ENCODE data around the gene ASTN2.

Gene ASTN2

GRCh38 chr9:117413346-117414219 is 1.3 kb downstream of the ASTN2 start:
- peak; percentile 15 for DNase-seq (ENCODE audit: low spot score)

- DNase-seq (ENCODE audit: low spot score), result peak; percentile 9
These were observed 2.0 kb downstream of the ASTN2 start for GRCh38 chr9:117412841-117413240.

GRCh38 chr9:117412006-117412715 is 2.7 kb downstream of the ASTN2 start:
- DNase-seq (ENCODE audit: low spot score), result peak; percentile 4

- peak; percentile 43 for DNase-seq (ENCODE audit: low spot score)
These were observed 3.3 kb downstream of the ASTN2 start for GRCh38 chr9:117411547-117411946.

GRCh38 chr9:117409321-117409720 is 5.5 kb downstream of the ASTN2 start:
- DNase-seq (ENCODE audit: low spot score), result no peak

GRCh38 chr9:117407436-117408022 is 7.3 kb downstream of the ASTN2 start:
- DNase-seq (ENCODE audit: low spot score), result no peak

- no peak for DNase-seq (ENCODE audit: low spot score)
These were observed 8.7 kb downstream of the ASTN2 start for GRCh38 chr9:117405950-117406705.

GRCh38 chr9:117403848-117404247 is 11.0 kb downstream of the ASTN2 start:
- DNase-seq (ENCODE audit: low spot score), result no peak

GRCh38 chr9:117403403-117403811 is 11.4 kb downstream of the ASTN2 start:
- DNase-seq (ENCODE audit: low spot score), result no peak

- DNase-seq (ENCODE audit: low spot score), result no peak
These were observed 14.7 kb downstream of the ASTN2 start for GRCh38 chr9:117400171-117400570.

- no peak for DNase-seq (ENCODE audit: low spot score)
These were observed 19.7 kb downstream of the ASTN2 start for GRCh38 chr9:117395151-117395650.

GRCh38 chr9:117394655-117395054 is 20.2 kb downstream of the ASTN2 start:
- DNase-seq (ENCODE audit: low spot score), result no peak

- DNase-seq (ENCODE audit: low spot score), result no peak
These were observed 21.9 kb downstream of the ASTN2 start for GRCh38 chr9:117392992-117393391.

GRCh38 chr9:117387422-117387821 is 27.4 kb downstream of the ASTN2 start:
- DNase-seq (ENCODE audit: low spot score), result no peak

- DNase-seq (ENCODE audit: low spot score), result no peak
These were observed 35.5 kb downstream of the ASTN2 start for GRCh38 chr9:117379341-117379740.

GRCh38 chr9:117377046-117377445 is 37.8 kb downstream of the ASTN2 start:
- no peak for DNase-seq (ENCODE audit: low spot score)

GRCh38 chr9:117375956-117376355 is 38.9 kb downstream of the ASTN2 start:
- no peak for DNase-seq (ENCODE audit: low spot score)

- no peak for DNase-seq (ENCODE audit: low spot score)
These were observed 40.7 kb downstream of the ASTN2 start for GRCh38 chr9:117374076-117374725.

- DNase-seq (ENCODE audit: low spot score), result no peak
These were observed 46.1 kb downstream of the ASTN2 start for GRCh38 chr9:117368684-117369230.

- DNase-seq (ENCODE audit: low spot score), result no peak
These were observed 49.4 kb downstream of the ASTN2 start for GRCh38 chr9:117365438-117365837.

GRCh38 chr9:117363006-117363405 is 51.9 kb downstream of the ASTN2 start:
- DNase-seq (ENCODE audit: low spot score), result no peak
